ENCODE data around the gene RASGRF2. TPM values are rescaled to one million over a fixed set of nuclear protein-coding genes. Genes with fewer than 3 reads are reported as not detected.

RASGRF2 gene
- total and polyA plus RNA-seq, 2 of the 8 experiments (the other 6 are each of a cell fraction or from before 2014, with no cell fraction given): 2.6 to 29.5 TPM

GRCh38 chr5:81038495-81038894 lies 78.3 kb downstream of the RASGRF2 start:
- Histone ChIP-seq H3K4me2 (ENCODE audit: insufficient read depth in 1 of 2, low read depth in 2 of 2, low read length in 2 of 2) (no peak overlapping the region), H2BK15ac (ENCODE audit: low read length) (no peak overlapping the region), H3K4ac (replicated peaks; ENCODE audit: insufficient read length, low read depth, low read length) (no peak overlapping the region), H3K18ac (ENCODE audit: extremely low read depth, low read length) (no peak overlapping the region), H2AFZ (ENCODE audit: low read length) (no peak overlapping the region), H2BK12ac (ENCODE audit: low read depth, low read length) (no peak overlapping the region), H4K91ac (replicated peaks; ENCODE audit: insufficient read length, low read length) (no peak overlapping the region), H2BK20ac (ENCODE audit: low read length) (no peak overlapping the region), H3K23me2 (ENCODE audit: low read depth, low read length) (no peaks in the 10 kb centered on the region), H2BK120ac (replicated peaks; ENCODE audit: low read depth, low read length) (no peak overlapping the region), H4K20me1 (replicated peaks in 1 of 2; ENCODE audit: control insufficient read depth in 1 of 2, insufficient read depth in 2 of 2, low read length in 2 of 2) (no peaks in the 10 kb centered on the region), H3K56ac (replicated peaks; ENCODE audit: insufficient read length, low read depth, low read length) (no peak overlapping the region), H4K8ac (ENCODE audit: extremely low read depth, insufficient read depth, low read length) (no peak overlapping the region), H3K36me3 (ENCODE audit: control insufficient read depth in 2 of 4, insufficient read depth in 4 of 4, low read length in 3 of 4) (no peaks in the 10 kb centered on the region), H2AK5ac (ENCODE audit: low read depth, low read length) (no peak overlapping the region), H3K23ac (ENCODE audit: insufficient read length) (no peak overlapping the region), H3K27ac (ENCODE audit: low read depth, low read length) (no peak overlapping the region), H3K4me3 (ENCODE audit: extremely low read depth in 1 of 4, insufficient read depth in 2 of 4, low read depth in 3 of 4, low read length in 4 of 4) (no peak overlapping the region), H3K4me1 (replicated peaks in 1 of 4; ENCODE audit: control insufficient read depth in 3 of 4, insufficient read depth in 4 of 4, low read length in 3 of 4) (peaks cover 0 to under 1% (median 0%) of the 10 kb centered on the region in 4 experiments; a peak in 1 of 7 replicates), H3K79me2 (ENCODE audit: control insufficient read depth in 1 of 2, insufficient read depth in 2 of 2, low read length in 2 of 2) (no peaks in the 10 kb centered on the region), H3K27me3 (replicated peaks in 1 of 4; ENCODE audit: control insufficient read depth in 3 of 4, extremely low read depth in 1 of 4, insufficient read depth in 3 of 4, low read length in 3 of 4) (no peaks in the 10 kb centered on the region), H4K5ac (ENCODE audit: insufficient read length, low read depth, low read length) (no peak overlapping the region), H3K9ac (replicated peaks in 1 of 4; ENCODE audit: extremely low read depth in 1 of 4, low read depth in 3 of 4, low read length in 3 of 4) (no peak overlapping the region), H3K9me3 (ENCODE audit: insufficient read depth in 2 of 2, low read depth in 1 of 2, low read length in 1 of 2) (no peaks in the 10 kb centered on the region), H2BK5ac (ENCODE audit: low read depth, low read length) (no peak overlapping the region), H3K79me1 (ENCODE audit: low read depth, low read length) (no peaks in the 10 kb centered on the region), H3K14ac (ENCODE audit: insufficient read length) (no peak overlapping the region)
- ChIA-PET CTCF (ENCODE audit: partially characterized antibody) (no interaction called here), POLR2A (ENCODE audit: partially characterized antibody) (interaction anchor here (0.6 kb wide), 1 partner anchor 44 kb away, joined by 3 read pairs; no protein-coding TSS in a partner anchor)
- DNase-seq (ENCODE audit: low read depth in 1 of 2, low spot score in 2 of 2) (no peak), FAIRE-seq (no peak)
- 94% methylated on average over 1 of the region's 1 CpG; no CpG with 5 or more reads in 1 of the 2 experiments for WGBS, 2 experiments (ENCODE audit: extremely low coverage in 1 of 2, insufficient coverage in 1 of 2, insufficient read length in 1 of 2, insufficient replicate concordance in 2 of 2, low coverage in 1 of 2, low lambda C conversion rate in 2 of 2, missing lambda C conversion rate in 1 of 2)
- no peak for TF ChIP-seq POLR2AphosphoS5 (IDR thresholded peaks at IDR 0.05; ENCODE audit: low read depth, low read length)
- TF ChIP-seq SUZ12 (IDR thresholded peaks at IDR 0.05; ENCODE audit: low read length): no peak
- no peak for TF ChIP-seq NANOG (IDR thresholded peaks at IDR 0.05; ENCODE audit: insufficient read depth, low read depth, low read length, poor library complexity, severe bottlenecking)
- TF ChIP-seq EP300 (IDR thresholded peaks at IDR 0.05; ENCODE audit: borderline replicate concordance in 1 of 2, low read depth in 2 of 2, low read length in 2 of 2): no peak
- no peak for TF ChIP-seq SIN3A (conservative IDR thresholded peaks at IDR 0.05 in 1 of 2, IDR thresholded peaks at IDR 0.05 in 1 of 2; ENCODE audit: low read depth in 1 of 2, low read length in 2 of 2)
- TF ChIP-seq JUND (IDR thresholded peaks at IDR 0.05; ENCODE audit: low read length): no peak
- TF ChIP-seq KDM4A (IDR thresholded peaks at IDR 0.05; ENCODE audit: low read depth, low read length, severe bottlenecking): no peak

Data from H1 (cell line).